ENCODE data around the gene POLR3A.

POLR3A gene

GRCh38 chr10:77979221-77979620 lies 50.1 kb downstream of the POLR3A start:
- CTCF ChIA-PET = no interaction called here
- POLR2A ChIA-PET = no interaction called here

GRCh38 chr10:77978360-77978759 lies 51.0 kb downstream of the POLR3A start:
- POLR2A ChIA-PET = no interaction called here
- H3K4me3 ChIP-seq (ENCODE audit: low read depth, low read length) = no peak overlapping the region
- CTCF ChIA-PET = no interaction called here
- TF ChIP-seq, protein P1, sequence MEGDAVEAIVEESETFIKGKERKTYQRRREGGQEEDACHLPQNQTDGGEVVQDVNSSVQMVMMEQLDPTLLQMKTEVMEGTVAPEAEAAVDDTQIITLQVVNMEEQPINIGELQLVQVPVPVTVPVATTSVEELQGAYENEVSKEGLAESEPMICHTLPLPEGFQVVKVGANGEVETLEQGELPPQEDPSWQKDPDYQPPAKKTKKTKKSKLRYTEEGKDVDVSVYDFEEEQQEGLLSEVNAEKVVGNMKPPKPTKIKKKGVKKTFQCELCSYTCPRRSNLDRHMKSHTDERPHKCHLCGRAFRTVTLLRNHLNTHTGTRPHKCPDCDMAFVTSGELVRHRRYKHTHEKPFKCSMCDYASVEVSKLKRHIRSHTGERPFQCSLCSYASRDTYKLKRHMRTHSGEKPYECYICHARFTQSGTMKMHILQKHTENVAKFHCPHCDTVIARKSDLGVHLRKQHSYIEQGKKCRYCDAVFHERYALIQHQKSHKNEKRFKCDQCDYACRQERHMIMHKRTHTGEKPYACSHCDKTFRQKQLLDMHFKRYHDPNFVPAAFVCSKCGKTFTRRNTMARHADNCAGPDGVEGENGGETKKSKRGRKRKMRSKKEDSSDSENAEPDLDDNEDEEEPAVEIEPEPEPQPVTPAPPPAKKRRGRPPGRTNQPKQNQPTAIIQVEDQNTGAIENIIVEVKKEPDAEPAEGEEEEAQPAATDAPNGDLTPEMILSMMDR (IDR thresholded peaks at IDR 0.05; ENCODE audit: insufficient read depth, low read length, missing control alignments) = no peak
- no peak for DNase-seq (ENCODE audit: low read depth, low spot score)

More at GRCh38 chr10:77979221-77979620, 50.1 kb downstream of the POLR3A start:
- no peak overlapping the region for H3K4me3 ChIP-seq (ENCODE audit: low read depth, low read length)
- TF ChIP-seq, protein P1 (IDR thresholded peaks at IDR 0.05; ENCODE audit: insufficient read depth, low read length, missing control alignments) = no peak
- DNase-seq (ENCODE audit: low read depth, low spot score) = no peak

DNA sequence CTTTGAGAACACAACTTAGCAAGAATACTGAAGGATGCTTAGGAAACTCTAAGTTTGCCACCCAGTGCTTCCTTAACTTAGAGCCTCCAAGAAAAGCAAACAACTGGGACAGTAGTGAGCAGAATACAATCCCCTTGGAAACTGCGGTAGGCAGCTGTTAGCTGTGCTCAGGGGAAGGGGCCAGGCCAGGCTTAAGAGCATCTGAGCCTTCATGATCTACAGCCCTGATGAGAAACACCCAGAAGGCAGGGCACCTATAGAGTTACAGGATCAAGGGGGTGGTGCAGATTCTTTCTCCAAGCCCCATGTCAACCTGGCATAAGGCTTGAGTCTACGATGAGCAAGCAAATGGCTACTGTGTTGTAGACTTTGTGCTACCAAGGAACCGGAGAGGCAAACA lies 51.4 kb downstream of the POLR3A start:
- ChIA-PET CTCF (no interaction called here), POLR2A (no interaction called here)
- no peak overlapping the region for H3K4me3 ChIP-seq (ENCODE audit: low read depth, low read length)
- TF ChIP-seq, protein P1 (IDR thresholded peaks at IDR 0.05; ENCODE audit: insufficient read depth, low read length, missing control alignments) = no peak
- no peak for DNase-seq (ENCODE audit: low read depth, low spot score)

DNA sequence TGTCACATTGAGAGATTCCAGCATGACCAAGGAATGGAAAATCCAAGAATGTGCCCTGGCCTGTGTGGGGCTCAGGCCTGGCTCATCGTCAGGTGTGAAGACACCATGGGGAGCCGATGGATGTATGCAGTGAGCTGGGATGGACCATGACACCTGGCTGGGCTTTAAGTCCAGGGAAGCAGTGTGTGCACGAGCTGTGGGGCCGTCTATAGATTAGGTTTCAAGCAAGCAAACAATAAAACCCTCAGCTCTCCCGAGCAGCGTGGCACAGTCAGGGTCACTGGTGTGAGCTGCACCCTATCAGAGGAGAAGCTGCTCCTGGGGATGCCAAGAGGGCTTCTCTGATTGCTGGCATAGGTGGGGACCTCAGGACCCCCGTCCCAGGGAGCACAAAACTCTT lies 52.3 kb downstream of the POLR3A start:
- DNase-seq (ENCODE audit: low read depth, low spot score) = no peak
- H3K4me3 ChIP-seq (ENCODE audit: low read depth, low read length) = no peak overlapping the region
- ChIA-PET CTCF (interaction anchor here (1.1 kb wide), 1 partner anchor 9 kb away, joined by 3 read pairs; no protein-coding TSS in a partner anchor), POLR2A (no interaction called here)
- TF ChIP-seq, protein P1 (IDR thresholded peaks at IDR 0.05; ENCODE audit: insufficient read depth, low read length, missing control alignments) = no peak

DNA sequence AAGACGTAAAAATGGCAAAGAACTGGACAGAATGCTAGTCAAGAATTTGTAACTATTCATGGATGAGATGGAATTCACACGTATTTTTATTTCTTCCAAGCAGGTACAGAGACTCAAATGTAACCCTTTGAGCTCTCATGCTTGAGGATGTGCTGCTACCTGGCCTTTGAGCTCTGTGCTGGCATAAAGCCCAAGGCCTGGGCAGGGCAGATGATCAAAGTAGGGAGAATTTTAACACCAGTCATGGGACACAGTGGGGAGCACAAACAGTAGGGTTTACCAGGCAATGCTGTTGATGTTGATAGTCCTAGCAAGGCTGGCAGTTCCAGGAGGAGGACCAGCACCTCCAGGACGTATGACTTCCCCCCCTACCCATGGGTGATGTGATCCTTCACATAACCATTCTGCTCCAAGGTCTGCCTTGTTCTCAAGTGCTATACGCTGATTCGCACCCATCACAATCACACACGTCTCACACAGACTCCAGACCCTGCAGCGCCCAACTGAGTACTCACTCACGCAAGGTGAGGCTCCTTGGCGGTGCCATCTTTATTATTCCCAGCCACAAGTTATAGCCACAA lies 54.1 kb downstream of the POLR3A start:
- ChIA-PET POLR2A (no interaction called here), CTCF (interaction anchor here (0.7 to 4.4 kb wide), 13 partner anchors 8 to 143 kb away, joined by 3 to 37 read pairs (median 5); no protein-coding TSS in a partner anchor)
- no peak overlapping the region for H3K4me3 ChIP-seq (ENCODE audit: low read depth, low read length)
- TF ChIP-seq, protein P1 (IDR thresholded peaks at IDR 0.05; ENCODE audit: insufficient read depth, low read length, missing control alignments) = no peak
- DNase-seq (ENCODE audit: low read depth, low spot score) = no peak

GRCh38 chr10:77974396-77975074 lies 54.8 kb downstream of the POLR3A start:
- POLR2A ChIA-PET = no interaction called here
- no peak overlapping the region for H3K4me3 ChIP-seq (ENCODE audit: low read depth, low read length)
- TF ChIP-seq, protein P1 (IDR thresholded peaks at IDR 0.05; ENCODE audit: insufficient read depth, low read length, missing control alignments) = peak; percentile 46
- DNase-seq (ENCODE audit: low read depth, low spot score) = no peak
- CTCF ChIA-PET = interaction anchor here (0.6 to 4.4 kb wide), 16 partner anchors 8 to 256 kb away, joined by 3 to 37 read pairs (median 4); no protein-coding TSS in a partner anchor
